HG03196 (cell line): ENCODE measurements around the gene CPLX3.

Experiments used
- ATAC-seq: cut with Tn5 transposase; IDR thresholded peaks from one replicate; pipeline ENCODE4 v1.9.1; 2021; ENCODE audit not compliant: unreplicated experiment

Gene CPLX3

GRCh38 chr15:74869726-74870407 is 43.4 kb downstream of the CPLX3 start:
- ATAC-seq: peak; percentile 27

GRCh38 chr15:74870436-74871215 is 44.2 kb downstream of the CPLX3 start:
- no peak for ATAC-seq

GRCh38 chr15:74872702-74873035 is 46.2 kb downstream of the CPLX3 start:
- no peak for ATAC-seq

- ATAC-seq: peak; percentile 69
Measured at GRCh38 chr15:74873036-74873755, 46.8 kb downstream of the CPLX3 start, which contains the start of gene SCAMP2. Gene SCAMP2, minus strand, starts transcription at chr15:74873365. Its CDS starts 110 bp downstream, at chr15:74873255.

- peak; percentile 22 for ATAC-seq
Measured at GRCh38 chr15:74873756-74874424, 47.5 kb downstream of the CPLX3 start.

GRCh38 chr15:74878273-74878672 is 51.8 kb downstream of the CPLX3 start:
- no peak for ATAC-seq
